HUES48 (cell line): ENCODE measurements around the gene MEX3C.

Source experiments
- H3K27ac ChIP-seq: one replicate; pipeline ENCODE4 v1.7.0; 2013; ENCODE audit warnings: low read depth, low read length, inconsistent platforms
- H3K27me3 ChIP-seq: 2 replicates; pipeline ENCODE4 v1.6.1; 2013; ENCODE audit warnings: mild to moderate bottlenecking, low read length; ENCODE audit not compliant: control insufficient read depth, insufficient read depth
- H3K36me3 ChIP-seq: 2 replicates; pipeline ENCODE4 v1.6.1; 2013; ENCODE audit warnings: low read length; ENCODE audit not compliant: control insufficient read depth, insufficient read depth
- H3K4me1 ChIP-seq: 2 replicates; pipeline ENCODE4 v1.6.1; 2013; ENCODE audit warnings: mild to moderate bottlenecking, low read length; ENCODE audit not compliant: control insufficient read depth, insufficient read depth
- H3K4me3 ChIP-seq: 2 replicates; pipeline ENCODE4 v1.5.1; 2013; ENCODE audit warnings: mild to moderate bottlenecking, low read depth, low read length
- H3K9ac ChIP-seq: 2 replicates; pipeline ENCODE4 v1.6.1; 2013; ENCODE audit warnings: mild to moderate bottlenecking, low read depth, low read length, moderate library complexity
- H3K9me3 ChIP-seq: 2 replicates; pipeline ENCODE4 v1.6.1; 2013; ENCODE audit warnings: low read length; ENCODE audit not compliant: control insufficient read depth, insufficient read depth

Gene MEX3C

DNA sequence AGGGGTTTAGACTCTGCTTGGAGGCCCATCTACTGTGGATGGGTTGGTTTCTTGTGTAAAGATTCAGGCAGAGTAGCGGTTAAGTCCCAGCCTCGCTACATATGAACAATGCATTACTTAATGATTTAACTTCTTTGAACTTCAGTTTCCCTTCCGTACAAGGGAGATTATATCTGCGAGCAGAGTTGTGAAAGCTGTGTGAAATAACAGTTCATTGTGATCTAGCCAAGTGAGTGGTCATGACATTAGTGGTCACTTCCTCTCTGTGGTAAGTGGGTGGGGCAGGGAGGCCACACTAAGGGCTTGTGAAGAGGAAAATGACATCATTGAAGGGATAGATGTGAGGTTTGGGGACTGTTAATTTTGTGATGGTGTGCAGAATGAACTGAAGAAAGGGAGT, 14.1 kb upstream of the MEX3C start:
- Histone ChIP-seq H3K4me1 (peaks cover 9% of the 10 kb centered on the region), H3K9me3 (no peaks in the 10 kb centered on the region), H3K27ac (no peak overlapping the region), H3K36me3 (no peaks in the 10 kb centered on the region), H3K27me3 (no peaks in the 10 kb centered on the region), H3K4me3 (no peak overlapping the region), H3K9ac (no peak overlapping the region)

DNA sequence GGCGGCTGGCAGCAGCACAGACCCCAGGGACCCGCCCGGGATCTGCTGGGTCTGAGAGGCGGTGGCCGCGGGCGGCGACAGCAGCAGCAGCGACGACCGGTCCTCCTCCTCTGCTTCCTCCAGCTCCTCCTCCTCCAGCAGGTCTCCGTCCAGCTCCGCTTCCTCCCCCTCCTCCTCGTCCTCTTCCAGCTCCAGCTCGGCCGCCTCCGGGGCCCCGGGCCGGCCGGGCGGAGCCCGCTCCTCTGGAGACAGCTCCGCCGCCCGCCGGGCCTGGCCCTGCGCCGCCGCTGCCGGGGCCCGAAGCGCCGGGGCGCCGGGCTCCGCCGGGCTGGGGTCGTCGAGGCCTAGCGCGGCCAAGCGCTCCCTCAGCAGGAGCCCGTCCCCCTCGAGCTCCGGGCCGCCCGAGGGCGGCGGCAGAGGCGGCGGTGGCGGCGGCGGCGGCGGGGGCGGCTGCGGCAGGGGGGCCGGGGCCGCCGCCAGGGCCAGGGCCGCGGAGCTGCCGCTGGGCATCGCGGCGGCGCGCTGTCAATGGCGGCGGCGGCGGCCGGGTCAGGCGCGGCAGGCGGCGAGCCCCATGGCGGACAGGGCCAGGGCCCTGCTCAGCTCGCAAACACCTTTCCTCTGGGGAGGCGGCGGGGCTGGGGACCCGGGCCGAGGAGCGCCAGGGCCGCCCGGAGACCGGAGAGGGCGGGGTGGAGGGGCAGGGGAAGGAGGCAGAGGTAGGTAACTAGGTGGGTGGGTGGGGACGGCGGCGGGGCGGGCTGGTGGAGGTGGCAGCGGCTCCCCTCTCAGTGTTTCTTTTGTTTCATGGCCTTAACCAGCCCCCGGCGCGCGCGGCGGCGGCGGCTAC, 445 bp downstream of the MEX3C start:
- H3K9ac ChIP-seq: peak overlapping the region; percentile 90
- peak overlapping the region; percentile 87 for H3K4me3 ChIP-seq
- H3K27me3 ChIP-seq: no peaks in the 10 kb centered on the region
- H3K36me3 ChIP-seq: peaks cover 16% of the 10 kb centered on the region; the same call in 1 of the 2 replicates
- peaks cover 29% of the 10 kb centered on the region for H3K4me1 ChIP-seq
- H3K27ac ChIP-seq: peak overlapping the region; percentile 90
- no peaks in the 10 kb centered on the region for H3K9me3 ChIP-seq

DNA sequence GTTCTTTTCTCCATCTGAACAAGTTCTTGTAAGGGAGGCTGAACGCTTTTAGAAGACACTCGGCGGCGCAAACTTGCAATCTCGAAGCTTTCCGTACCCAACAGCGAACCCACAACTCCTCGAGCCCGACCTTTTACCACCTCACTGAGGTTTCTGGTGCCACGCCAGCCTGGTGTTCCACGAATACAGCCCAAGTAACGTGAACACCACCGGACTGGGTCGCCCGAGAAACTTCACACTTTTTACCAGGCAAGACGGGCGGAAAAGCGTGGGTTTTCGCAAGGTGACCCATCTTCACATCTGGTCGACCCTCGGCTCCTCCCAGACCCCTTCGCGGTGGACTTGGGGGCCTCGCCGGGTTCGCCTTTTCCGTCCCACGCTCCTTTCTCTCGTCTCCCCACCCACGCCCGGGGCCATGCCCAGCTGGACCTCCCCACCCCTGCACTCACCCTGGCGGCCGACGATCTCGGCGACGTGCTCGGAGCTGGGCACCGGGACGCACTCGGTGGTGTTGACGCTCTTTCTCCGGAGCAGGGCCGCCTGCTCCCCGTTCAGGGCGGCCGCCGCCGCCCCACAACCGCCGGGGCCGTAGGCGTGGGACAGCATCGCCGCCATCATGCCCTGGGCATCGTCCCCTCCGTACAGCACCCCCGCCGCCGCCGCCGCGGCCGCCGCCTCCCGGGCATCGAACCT, 1.2 kb downstream of the MEX3C start:
- H3K27me3 ChIP-seq: no peaks in the 10 kb centered on the region
- no peaks in the 10 kb centered on the region for H3K9me3 ChIP-seq
- H3K4me3 ChIP-seq: peak overlapping the region; percentile 87
- peak overlapping the region; percentile 90 for H3K9ac ChIP-seq
- H3K36me3 ChIP-seq: peaks cover 22% of the 10 kb centered on the region
- peak overlapping the region; percentile 71 for H3K27ac ChIP-seq
- H3K4me1 ChIP-seq: peaks cover 36% of the 10 kb centered on the region

GRCh38 chr18:51195451-51196117, 1.9 kb downstream of the MEX3C start:
- H3K36me3 ChIP-seq: peaks cover 29% of the 10 kb centered on the region
- no peaks in the 10 kb centered on the region for H3K9me3 ChIP-seq
- peak overlapping the region; percentile 87 for H3K4me3 ChIP-seq
- H3K27me3 ChIP-seq: no peaks in the 10 kb centered on the region
- peak overlapping the region; percentile 71 for H3K27ac ChIP-seq
- H3K4me1 ChIP-seq: peaks cover 43% of the 10 kb centered on the region
- peak overlapping the region; percentile 90 for H3K9ac ChIP-seq

DNA sequence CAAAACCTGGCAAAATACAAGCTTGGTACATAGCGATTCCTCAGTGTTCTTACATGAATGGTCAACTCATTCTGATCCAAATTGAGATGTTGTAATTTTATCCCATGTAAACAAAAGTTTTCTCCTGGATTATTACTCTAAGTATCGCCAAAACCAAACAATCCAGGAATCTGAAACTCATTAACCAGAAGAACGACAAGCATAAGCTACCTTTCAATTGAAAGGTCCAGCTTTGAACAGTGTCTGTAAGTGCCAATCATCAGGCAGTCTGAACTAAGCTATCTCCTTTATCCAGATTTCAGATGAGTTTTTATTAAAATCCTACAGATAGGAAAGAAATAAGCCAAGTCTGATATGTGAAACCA, 2.4 kb downstream of the MEX3C start:
- Histone ChIP-seq H3K27me3 (no peaks in the 10 kb centered on the region), H3K27ac (peak overlapping the region; percentile 71), H3K36me3 (peaks cover 33% of the 10 kb centered on the region), H3K9me3 (no peaks in the 10 kb centered on the region), H3K4me3 (peak overlapping the region; percentile 87), H3K4me1 (peaks cover 48% of the 10 kb centered on the region), H3K9ac (peak overlapping the region; percentile 90)

GRCh38 chr18:51194604-51195003, 2.9 kb downstream of the MEX3C start:
- Histone ChIP-seq H3K9me3 (no peaks in the 10 kb centered on the region), H3K36me3 (peaks cover 33% of the 10 kb centered on the region), H3K4me3 (peak overlapping the region; percentile 87), H3K9ac (peak overlapping the region; percentile 90; the same call in 1 of the 2 replicates), H3K4me1 (peaks cover 52% of the 10 kb centered on the region), H3K27ac (peak overlapping the region; percentile 71), H3K27me3 (no peaks in the 10 kb centered on the region)

GRCh38 chr18:51193621-51194287, 3.7 kb downstream of the MEX3C start:
- Histone ChIP-seq H3K36me3 (peaks cover 33% of the 10 kb centered on the region), H3K27me3 (no peaks in the 10 kb centered on the region), H3K9ac (no peak overlapping the region), H3K27ac (no peak overlapping the region), H3K4me3 (peak overlapping the region; percentile 87), H3K4me1 (peaks cover 52% of the 10 kb centered on the region), H3K9me3 (no peaks in the 10 kb centered on the region)

DNA sequence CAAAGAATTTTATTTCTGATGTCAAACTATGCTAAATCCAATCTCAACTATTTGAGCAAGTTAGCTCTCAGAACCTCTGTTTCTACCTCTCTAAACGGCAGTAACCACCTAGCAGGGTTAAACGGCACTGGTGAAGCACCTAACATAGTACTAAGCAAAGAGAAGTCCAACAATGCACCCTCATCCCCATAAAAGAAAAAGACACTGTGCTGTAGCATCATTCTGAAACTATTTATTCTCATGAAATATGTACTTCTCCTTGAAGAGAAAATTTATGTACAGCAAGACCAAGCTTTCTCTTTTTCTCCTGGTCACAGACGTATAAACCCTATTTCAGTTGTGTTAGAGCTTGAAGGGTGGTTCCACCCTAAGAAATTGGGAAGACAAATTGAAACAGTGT, 4.8 kb downstream of the MEX3C start:
- Histone ChIP-seq H3K9ac (no peak overlapping the region), H3K9me3 (no peaks in the 10 kb centered on the region), H3K4me1 (peaks cover 61% of the 10 kb centered on the region), H3K27ac (no peak overlapping the region), H3K4me3 (0 out of 2 replicates have a peak overlapping the region, but pooled peaks have one; percentile 18), H3K27me3 (no peaks in the 10 kb centered on the region), H3K36me3 (peaks cover 33% of the 10 kb centered on the region)

GRCh38 chr18:51192026-51192425, 5.5 kb downstream of the MEX3C start:
- Histone ChIP-seq H3K27me3 (no peaks in the 10 kb centered on the region), H3K9me3 (no peaks in the 10 kb centered on the region), H3K36me3 (peaks cover 36% of the 10 kb centered on the region), H3K9ac (no peak overlapping the region), H3K27ac (no peak overlapping the region), H3K4me3 (no peak overlapping the region), H3K4me1 (peaks cover 67% of the 10 kb centered on the region)

DNA sequence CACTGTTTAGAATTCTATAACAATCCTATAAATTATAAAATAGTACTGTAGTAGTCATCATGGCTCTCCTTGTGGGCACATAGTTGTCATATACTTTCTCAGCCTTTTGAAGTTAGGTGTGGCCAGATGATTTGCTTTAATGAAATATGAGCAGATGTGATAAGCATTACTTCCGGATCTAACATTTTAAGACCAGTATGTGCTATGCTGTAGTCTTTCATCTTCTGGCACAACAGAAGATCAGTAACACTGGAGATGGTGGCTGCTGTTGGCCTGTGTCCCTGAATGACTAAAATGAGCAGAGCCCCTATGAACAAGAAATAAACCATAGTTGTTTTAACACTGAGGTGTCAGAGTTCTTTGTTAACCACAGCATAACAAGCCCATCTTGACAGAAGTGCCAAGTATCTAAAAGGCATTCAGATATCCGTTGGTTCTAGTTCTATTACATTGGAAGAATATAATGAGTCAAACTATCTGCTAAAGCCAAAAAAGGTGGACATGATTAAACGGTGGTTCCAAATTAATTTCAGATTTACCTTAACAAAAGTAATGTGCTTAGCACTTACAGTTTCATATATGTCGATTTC, 6.3 kb downstream of the MEX3C start:
- H3K4me3 ChIP-seq: no peak overlapping the region
- no peak overlapping the region for H3K9ac ChIP-seq
- peaks cover 41% of the 10 kb centered on the region for H3K36me3 ChIP-seq
- no peaks in the 10 kb centered on the region for H3K27me3 ChIP-seq
- peaks cover 75% of the 10 kb centered on the region for H3K4me1 ChIP-seq
- H3K27ac ChIP-seq: no peak overlapping the region
- no peaks in the 10 kb centered on the region for H3K9me3 ChIP-seq
